ENCODE measurements around the gene CPM.
"Not testable (repeated sequence)": the region's sequence is repeated elsewhere in the genome, so short reads cannot be mapped to it uniquely, and the experiment has no call there.

Gene CPM

DNA sequence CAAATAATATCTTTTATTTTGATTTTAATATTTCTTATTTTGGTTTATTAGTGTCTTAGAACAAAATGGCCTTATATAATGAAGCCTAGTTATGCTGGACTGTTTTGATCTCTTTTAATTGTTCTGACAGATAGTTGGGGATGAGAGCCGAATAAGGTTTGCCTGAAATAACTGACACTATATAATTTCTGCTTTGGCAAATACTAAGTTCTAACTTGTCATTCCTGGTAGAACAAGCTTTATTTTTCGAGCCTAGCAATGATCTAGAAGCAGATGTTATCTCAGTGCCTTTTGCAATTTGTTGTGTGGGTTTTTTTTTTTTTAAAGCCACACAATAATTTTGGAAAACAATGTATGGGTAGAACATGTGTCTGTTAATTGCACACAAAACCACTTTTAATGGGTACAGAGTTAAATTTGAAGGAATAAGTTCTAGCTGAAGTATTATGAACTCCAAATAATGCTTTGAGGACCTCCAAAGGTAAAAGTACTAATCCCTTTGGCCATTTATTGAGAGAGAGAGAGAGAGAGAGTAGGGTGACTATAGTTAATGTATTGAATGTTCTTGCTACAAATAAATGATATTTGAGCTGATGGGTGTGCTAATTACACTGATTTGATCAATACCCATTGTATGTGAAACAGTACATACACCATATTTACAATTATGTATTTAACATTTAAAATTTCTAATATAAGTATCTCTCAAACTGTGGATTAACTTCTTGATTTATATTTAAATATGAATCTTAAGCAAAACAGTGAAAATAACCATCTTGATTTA is 90.0 kb downstream of the CPM start (continued):
- no peak for TF ChIP-seq CSDC2 (CRISPR knock-in tag; IDR thresholded peaks at IDR 0.05)
- TF ChIP-seq GLIS3 (CRISPR knock-in tag; IDR thresholded peaks at IDR 0.05) = no peak
- no peak for TF ChIP-seq ISL1 (CRISPR knock-in tag; IDR thresholded peaks at IDR 0.05)
- TF ChIP-seq TCF4 (CRISPR knock-in tag; IDR thresholded peaks at IDR 0.05; ENCODE audit: borderline replicate concordance) = no peak

DNA sequence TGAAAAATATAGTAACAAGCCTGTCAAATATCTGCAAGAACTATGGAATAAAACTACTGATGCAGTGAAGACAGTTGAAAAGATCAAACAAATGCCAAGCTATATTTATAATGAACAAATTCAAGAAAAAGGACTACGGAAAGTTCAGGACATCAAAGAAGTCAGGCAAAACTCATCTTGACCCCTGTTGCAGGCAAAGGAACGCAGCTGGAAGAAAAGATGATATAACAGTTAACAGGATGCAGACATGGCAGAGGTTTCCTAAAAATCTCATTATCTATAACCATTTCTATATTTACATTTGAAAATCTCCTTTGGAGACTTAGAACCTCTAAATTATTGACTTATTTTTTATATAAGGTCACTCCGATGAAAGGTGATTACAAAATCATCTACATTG is 90.8 kb downstream of the CPM start:
- no peak for TF ChIP-seq CSDC2 (CRISPR knock-in tag; IDR thresholded peaks at IDR 0.05)
- TF ChIP-seq, protein P1, sequence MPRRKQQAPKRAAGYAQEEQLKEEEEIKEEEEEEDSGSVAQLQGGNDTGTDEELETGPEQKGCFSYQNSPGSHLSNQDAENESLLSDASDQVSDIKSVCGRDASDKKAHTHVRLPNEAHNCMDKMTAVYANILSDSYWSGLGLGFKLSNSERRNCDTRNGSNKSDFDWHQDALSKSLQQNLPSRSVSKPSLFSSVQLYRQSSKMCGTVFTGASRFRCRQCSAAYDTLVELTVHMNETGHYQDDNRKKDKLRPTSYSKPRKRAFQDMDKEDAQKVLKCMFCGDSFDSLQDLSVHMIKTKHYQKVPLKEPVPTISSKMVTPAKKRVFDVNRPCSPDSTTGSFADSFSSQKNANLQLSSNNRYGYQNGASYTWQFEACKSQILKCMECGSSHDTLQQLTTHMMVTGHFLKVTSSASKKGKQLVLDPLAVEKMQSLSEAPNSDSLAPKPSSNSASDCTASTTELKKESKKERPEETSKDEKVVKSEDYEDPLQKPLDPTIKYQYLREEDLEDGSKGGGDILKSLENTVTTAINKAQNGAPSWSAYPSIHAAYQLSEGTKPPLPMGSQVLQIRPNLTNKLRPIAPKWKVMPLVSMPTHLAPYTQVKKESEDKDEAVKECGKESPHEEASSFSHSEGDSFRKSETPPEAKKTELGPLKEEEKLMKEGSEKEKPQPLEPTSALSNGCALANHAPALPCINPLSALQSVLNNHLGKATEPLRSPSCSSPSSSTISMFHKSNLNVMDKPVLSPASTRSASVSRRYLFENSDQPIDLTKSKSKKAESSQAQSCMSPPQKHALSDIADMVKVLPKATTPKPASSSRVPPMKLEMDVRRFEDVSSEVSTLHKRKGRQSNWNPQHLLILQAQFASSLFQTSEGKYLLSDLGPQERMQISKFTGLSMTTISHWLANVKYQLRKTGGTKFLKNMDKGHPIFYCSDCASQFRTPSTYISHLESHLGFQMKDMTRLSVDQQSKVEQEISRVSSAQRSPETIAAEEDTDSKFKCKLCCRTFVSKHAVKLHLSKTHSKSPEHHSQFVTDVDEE (CRISPR knock-in tag; IDR thresholded peaks at IDR 0.05) = no peak
- no peak for TF ChIP-seq ZNF70 (CRISPR knock-in tag; IDR thresholded peaks at IDR 0.05)
- no peak for TF ChIP-seq ZFP30 (CRISPR knock-in tag; IDR thresholded peaks at IDR 0.05)
- no peak for TF ChIP-seq TCF4 (CRISPR knock-in tag; IDR thresholded peaks at IDR 0.05; ENCODE audit: borderline replicate concordance)
- no peak for TF ChIP-seq PATZ1 (CRISPR knock-in tag; IDR thresholded peaks at IDR 0.05; ENCODE audit: borderline replicate concordance)
- no peak for TF ChIP-seq ZNF565 (CRISPR knock-in tag; conservative IDR thresholded peaks at IDR 0.05; ENCODE audit: low read depth)
- no peak for TF ChIP-seq POU6F1 (CRISPR knock-in tag; IDR thresholded peaks at IDR 0.05; ENCODE audit: borderline replicate concordance, low read depth)
- TF ChIP-seq RARB (CRISPR knock-in tag; IDR thresholded peaks at IDR 0.05) = no peak
- TF ChIP-seq TOX (CRISPR knock-in tag; IDR thresholded peaks at IDR 0.05; ENCODE audit: borderline replicate concordance) = no peak
- TF ChIP-seq ISL1 (CRISPR knock-in tag; IDR thresholded peaks at IDR 0.05) = no peak
- TF ChIP-seq ESRRG (CRISPR knock-in tag; IDR thresholded peaks at IDR 0.05) = no peak
- TF ChIP-seq GLIS3 (CRISPR knock-in tag; IDR thresholded peaks at IDR 0.05) = no peak
- TF ChIP-seq BACH2 (CRISPR knock-in tag; IDR thresholded peaks at IDR 0.05; ENCODE audit: borderline replicate concordance) = no peak
- no peak for TF ChIP-seq PPARA (CRISPR knock-in tag; IDR thresholded peaks at IDR 0.05; ENCODE audit: borderline replicate concordance)
- TF ChIP-seq ZNF8 (CRISPR knock-in tag; IDR thresholded peaks at IDR 0.05) = no peak
- TF ChIP-seq ARNTL (CRISPR knock-in tag; IDR thresholded peaks at IDR 0.05; ENCODE audit: borderline replicate concordance, low read depth) = no peak
- TF ChIP-seq ZC3H10 (CRISPR knock-in tag; IDR thresholded peaks at IDR 0.05) = no peak
- no peak for TF ChIP-seq ZFP3 (CRISPR knock-in tag; IDR thresholded peaks at IDR 0.05)
- ATAC-seq = no peak

GRCh38 chr12:68841717-68842116 is 91.3 kb downstream of the CPM start:
- TF ChIP-seq GLIS3 (CRISPR knock-in tag; IDR thresholded peaks at IDR 0.05) = no peak
- no peak for TF ChIP-seq ZFP3 (CRISPR knock-in tag; IDR thresholded peaks at IDR 0.05)
- no peak for TF ChIP-seq ESRRG (CRISPR knock-in tag; IDR thresholded peaks at IDR 0.05)
- TF ChIP-seq OSR1 (CRISPR knock-in tag; IDR thresholded peaks at IDR 0.05) = no peak
- TF ChIP-seq, protein P1 (CRISPR knock-in tag; IDR thresholded peaks at IDR 0.05) = no peak
- no peak for TF ChIP-seq ZNF565 (CRISPR knock-in tag; conservative IDR thresholded peaks at IDR 0.05; ENCODE audit: low read depth)
- TF ChIP-seq ISL1 (CRISPR knock-in tag; IDR thresholded peaks at IDR 0.05) = no peak
- TF ChIP-seq ZNF70 (CRISPR knock-in tag; IDR thresholded peaks at IDR 0.05) = no peak
- TF ChIP-seq ZFP30 (CRISPR knock-in tag; IDR thresholded peaks at IDR 0.05) = no peak
- no peak for TF ChIP-seq BACH2 (CRISPR knock-in tag; IDR thresholded peaks at IDR 0.05; ENCODE audit: borderline replicate concordance)
- TF ChIP-seq CSDC2 (CRISPR knock-in tag; IDR thresholded peaks at IDR 0.05) = no peak
- TF ChIP-seq, protein P2, sequence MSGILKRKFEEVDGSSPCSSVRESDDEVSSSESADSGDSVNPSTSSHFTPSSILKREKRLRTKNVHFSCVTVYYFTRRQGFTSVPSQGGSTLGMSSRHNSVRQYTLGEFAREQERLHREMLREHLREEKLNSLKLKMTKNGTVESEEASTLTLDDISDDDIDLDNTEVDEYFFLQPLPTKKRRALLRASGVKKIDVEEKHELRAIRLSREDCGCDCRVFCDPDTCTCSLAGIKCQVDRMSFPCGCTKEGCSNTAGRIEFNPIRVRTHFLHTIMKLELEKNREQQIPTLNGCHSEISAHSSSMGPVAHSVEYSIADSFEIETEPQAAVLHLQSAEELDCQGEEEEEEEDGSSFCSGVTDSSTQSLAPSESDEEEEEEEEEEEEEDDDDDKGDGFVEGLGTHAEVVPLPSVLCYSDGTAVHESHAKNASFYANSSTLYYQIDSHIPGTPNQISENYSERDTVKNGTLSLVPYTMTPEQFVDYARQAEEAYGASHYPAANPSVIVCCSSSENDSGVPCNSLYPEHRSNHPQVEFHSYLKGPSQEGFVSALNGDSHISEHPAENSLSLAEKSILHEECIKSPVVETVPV (CRISPR knock-in tag; IDR thresholded peaks at IDR 0.05) = no peak
- no peak for ATAC-seq

DNA sequence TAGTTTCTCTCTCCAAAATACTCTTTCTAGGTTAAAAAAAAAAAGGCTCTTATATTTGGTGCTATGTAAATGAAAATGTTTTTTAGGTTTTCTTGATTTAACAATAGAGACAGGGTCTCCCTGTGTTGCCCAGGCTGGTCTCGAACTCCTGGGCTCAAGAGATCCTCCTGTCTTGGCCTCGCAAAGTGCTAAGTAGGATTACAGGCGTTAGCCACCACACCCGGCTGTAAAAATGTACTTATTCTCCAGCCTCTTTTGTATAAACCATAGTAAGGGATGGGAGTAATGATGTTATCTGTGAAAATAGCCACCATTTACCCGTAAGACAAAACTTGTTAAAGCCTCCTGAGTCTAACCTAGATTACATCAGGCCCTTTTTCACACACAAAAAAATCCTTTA is 91.8 kb downstream of the CPM start:
- not testable (repeated sequence) for ATAC-seq
